Right hindlimb (tissue), 1 donor: ENCODE measurements around the gene ME1.
"Not testable (repeated sequence)": the region's sequence is repeated elsewhere in the genome, so short reads cannot be mapped to it uniquely, and the experiment has no call there.

Source experiments
- DNase-seq: peaks from one replicate; pipeline ENCODE4 v3.0.0-alpha.2; 2018

The ME1 gene

DNA sequence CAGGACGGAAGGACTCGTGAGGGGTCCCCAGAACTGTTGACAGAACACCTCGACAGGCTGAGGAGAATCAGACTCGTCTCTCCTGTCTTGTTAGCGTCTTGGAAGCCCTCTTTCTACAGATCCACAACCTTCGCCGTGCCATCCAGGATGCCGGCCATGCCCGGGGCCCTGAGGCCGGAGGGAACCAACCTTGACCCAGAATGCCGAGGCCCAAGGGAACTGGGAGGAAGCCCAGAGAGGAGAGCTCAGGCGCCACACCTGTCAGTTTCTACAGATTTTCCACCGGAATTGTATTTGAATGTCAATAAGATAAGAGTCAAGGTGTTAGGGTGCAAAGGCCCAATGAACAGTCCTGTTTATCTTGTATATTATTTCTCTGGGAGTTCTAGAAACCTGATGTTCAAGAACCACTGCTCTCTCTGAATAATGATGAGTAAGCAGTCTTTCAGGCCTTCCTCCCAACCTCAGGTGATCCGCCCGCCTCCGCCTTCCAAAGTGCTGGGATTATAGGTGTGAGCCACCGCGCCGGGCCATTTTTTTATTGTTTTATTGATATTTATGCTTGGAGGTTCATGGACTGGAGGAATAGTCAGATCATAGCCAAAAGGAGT, 799 bp upstream of the ME1 start:
- DNase-seq: no peak

DNA sequence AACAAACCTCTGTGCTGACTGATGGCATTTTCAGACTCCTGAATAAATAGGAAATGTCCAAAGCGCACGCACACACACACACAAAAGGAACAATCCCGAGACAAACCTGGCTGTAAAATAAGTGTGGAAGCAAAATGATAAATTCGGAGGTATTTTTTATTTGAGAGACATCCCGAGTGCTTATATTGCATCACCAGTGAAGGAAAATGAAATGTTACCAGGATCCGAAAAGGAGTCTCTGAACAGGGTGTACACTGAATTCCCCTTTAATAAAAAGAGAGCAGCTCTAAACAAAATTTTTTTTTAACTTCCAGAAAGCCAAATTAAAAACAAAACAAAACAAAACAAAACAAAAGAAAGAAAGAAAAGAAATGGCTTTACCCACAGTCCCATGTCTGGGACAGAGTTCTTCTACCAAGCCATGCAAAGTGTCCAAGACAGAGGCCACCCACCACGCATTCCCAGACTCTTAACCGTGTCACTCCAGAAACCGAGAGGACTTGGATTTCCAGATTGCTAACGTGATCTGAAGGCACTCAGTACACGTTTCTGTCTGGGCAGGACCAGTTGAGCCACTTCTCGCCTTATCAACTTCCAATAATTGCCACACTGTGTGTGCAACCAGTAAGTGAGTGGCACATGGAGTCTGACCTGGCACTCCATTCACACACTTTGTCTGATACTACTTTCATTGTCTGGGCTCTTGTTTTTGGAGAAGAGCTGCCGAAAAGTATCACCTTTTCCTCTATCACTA, 817 bp downstream of the ME1 start:
- DNase-seq: peak; percentile 30

DNA sequence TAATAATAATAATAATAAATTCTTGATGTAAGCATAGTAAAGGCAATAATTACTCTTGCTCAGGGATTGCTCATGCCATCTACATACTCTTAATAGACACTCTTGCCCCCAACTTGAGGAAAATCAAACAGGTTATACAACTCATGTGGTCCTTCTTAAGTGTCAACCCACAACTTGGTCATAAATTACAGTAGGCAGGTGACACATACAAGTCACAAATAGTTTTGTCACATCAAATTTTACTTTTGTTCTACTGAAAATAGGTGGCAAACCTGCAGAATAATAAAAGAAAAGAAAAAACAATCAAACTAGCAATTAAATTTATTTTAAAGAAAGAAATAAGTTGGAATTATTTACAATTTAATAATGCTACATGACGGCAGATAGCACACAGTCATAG, 1.6 kb downstream of the ME1 start:
- DNase-seq: no peak

DNA sequence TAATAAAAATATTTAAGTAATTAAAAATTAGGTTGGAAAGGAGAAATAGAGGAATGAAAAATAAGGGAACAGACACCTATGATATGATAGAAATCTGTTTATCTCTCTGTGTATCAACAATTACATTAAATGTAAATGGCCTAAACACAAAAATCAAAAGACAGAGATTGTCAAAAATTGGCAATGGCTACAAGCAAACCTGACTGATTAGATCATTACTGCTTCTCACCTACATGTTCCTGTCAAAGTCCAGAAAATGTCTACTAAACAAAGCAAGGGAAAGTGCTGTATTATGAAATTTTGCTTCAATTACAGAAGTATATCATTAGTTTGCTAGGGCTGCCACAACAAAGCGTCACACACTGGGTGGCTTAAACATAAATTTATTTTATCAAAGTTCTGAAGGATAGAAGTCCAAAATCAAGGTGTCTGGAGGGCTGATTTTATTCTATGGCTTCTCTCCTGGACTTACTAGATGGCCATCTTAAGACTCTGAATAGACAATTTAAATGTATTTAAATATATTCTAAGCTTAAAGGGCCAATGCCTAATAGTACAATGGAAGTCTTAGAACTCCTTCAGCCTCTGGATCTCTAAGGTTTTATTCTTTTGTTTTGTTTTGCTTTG, 6.3 kb downstream of the ME1 start:
- no peak for DNase-seq

DNA sequence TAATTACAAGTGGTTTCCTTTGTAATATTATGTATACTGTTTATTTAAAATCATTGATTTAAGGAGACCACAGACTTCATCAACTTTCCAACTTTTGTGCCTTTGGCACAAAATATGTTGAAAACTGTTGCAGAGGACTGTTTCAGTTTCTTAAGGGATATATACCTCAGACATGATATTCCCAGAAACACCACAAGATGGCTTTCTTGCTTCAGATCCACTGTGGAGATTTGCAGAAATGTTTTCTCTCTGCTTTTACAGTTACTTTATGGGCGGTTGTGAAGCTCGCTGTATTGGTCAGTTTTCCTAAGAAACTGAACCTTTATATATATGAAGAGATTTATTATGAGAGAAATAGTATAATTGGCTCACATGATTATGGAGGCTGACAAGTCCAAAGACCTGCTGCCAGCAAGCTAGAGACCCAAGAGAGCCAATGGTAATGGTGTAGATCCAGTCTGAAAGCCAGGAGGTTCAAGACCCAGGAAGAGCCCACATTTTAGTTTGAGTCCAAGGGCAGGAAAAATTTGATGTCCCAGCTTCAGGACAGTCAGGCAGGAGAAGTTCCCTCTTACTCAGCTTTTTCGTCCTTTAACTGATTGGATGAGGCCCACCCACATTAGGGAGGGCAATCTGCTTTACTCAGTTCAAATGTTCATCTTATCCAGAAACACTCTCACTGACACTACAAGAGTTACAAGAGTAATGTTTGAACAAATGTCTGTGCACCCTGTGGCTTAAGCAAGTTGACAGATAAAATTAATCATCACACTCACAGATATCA, 12.8 kb downstream of the ME1 start:
- peak; percentile 15 for DNase-seq

DNA sequence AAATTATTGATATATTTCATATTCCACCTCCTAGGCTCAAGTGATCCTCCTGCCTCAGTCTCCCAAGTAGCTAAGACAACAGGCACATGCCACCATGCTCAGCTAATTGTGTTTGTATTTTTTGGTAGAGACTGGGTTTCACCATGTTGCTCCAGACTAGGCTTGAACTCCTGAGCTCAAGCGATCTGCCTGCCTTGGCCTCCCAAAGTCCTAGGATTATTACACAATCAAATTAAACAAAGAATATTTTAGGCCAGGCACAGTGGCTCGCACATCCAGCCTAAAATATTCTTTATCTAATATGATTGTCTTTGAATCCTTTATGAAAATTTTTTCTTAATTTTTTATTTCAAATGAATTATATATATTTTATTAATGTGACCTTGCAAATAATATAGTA, 17.8 kb downstream of the ME1 start:
- no peak for DNase-seq

DNA sequence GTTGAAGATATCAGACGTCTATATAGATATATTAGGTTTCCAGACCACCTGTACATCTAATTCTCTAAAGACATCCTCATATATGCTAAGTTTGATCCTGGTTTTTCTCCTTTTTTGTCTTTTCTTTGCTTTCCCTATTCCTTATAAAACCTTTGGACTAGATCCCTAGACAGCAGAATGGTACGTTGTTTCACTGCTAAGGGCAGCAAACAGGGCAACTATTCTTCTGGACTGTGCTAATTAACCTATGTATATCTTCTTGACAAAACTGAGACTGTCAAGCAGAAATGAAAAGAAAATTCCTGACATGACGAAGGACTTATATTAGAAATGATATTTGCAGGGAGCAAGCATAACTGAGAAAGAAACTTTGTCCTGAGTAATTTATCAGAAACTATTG, 19.1 kb downstream of the ME1 start:
- DNase-seq: no peak

DNA sequence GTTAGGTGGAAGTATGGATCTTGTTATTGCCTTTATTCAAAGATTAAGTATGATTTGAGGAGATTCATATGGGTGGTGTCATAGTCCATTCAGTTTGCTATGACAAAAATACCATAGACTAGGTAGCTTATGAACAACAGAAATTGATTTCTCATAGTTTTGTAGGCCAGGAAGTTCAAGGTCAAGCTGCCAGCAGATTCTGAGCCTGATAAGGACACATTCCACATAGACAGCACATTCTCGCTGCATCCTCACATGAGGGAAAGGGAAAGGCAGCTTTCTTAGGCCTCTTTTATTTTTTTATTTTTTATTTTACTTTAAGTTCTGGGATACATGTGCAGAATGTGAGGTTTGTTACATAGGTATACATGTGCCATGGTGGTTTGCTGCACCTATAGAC, 27.7 kb downstream of the ME1 start:
- no peak for DNase-seq

DNA sequence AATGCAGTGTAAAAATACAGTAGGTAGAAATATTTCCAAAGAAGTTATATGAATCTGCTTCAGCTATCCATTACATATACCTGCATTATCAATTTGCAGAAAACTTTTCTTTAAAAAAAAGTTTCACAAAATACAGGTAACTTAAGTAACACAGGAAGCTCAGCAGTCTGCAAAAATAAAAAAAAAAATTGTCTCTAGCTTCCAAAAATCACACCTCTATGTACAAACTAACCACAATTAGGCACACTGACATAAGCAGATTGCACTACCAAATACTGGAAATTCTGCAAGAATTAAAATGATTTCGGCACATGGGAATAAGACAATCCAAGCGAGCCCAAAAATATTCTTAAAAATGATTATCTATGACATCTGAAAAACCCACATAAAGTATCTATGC, 41.2 kb downstream of the ME1 start:
- no peak for DNase-seq

DNA sequence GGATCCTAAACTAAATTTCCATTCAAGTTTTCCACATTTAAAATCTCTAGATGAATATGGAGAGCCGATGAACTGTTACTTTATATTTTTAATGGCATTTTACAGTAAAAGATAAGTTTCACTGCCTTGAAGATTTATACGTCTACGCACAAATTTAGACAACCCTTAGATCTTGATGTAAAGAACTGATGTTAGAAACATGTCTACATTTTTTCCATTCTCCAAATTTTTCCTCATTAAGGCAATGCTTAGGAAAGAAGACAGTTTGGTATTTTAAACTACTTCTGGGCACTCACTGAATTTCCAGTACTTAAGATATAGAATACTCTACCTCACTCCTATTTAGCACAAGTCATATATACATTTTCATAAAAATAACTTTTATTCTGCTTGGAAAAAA, 45.4 kb downstream of the ME1 start:
- DNase-seq: no peak

DNA sequence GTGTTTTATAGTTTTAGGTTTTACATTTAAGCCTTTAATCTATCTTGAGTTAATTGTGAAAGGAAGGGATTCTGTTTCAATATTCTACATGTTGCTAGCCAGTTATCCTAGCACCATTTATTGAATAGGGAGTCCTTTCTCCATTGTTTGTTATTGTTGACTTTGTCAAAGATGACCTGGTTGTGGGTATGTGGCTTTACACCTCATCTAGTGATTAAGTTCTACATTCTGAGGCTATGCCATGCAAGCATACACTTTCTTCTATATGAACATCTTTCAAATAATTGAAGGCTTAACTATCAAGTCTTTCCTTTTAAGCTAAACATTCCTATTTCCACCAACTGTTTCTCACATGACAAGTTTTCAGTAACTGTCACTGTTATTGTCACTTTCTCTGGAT, 46.1 kb downstream of the ME1 start:
- no peak for DNase-seq

DNA sequence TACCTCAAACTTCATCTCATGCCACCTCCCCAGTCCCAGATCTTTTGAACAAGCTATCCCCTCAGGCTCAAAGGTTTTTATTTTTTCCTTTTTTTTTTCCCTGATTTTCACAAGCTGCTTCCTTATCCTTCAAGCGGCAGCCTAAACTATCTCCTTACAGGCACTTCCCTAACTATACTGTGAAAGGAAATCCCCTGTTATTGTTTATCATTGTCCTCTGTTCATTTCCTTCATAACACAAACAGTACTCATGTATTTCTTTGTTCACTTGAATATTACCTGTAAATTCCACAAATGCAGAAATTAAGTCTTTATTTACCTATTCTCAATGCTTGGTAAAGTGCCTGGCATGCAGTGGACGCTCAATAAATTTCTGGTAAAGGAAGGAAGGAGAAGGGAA, 48.9 kb downstream of the ME1 start:
- DNase-seq: no peak

DNA sequence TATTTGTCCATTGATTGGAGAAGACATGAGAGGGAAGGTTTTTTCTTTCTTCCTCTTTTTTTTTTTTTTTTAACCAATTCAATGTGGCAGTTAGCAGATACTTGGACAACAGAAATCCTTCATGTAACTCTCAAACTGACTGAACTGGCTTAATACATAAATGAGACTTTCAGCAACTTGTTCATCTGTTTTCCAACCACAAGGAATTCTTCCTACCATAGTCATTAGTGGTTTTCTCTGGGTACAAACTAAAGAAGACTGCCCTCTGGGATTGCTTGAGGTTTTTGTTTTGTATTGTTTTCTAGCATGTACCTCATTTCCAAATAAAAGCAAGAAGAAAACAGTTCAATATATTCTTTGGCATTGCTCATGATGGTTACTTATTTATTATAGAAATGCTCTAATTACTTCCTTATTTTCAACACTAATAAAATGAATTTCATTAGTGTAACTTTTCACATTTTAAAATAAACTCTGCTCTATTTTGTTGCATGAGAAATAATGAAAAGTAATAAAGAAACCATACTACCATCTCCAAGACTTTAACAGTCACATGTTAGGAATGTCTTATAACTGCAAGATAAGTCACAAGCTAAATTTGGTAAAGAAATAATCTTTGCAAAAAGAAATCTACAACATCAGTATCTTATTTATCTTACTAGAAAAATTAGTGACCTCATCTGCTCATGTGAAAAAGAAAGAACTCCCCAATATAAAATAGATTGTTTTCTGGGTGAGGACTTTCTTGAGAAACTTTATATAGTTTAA, 52.0 kb downstream of the ME1 start:
- DNase-seq: no peak

DNA sequence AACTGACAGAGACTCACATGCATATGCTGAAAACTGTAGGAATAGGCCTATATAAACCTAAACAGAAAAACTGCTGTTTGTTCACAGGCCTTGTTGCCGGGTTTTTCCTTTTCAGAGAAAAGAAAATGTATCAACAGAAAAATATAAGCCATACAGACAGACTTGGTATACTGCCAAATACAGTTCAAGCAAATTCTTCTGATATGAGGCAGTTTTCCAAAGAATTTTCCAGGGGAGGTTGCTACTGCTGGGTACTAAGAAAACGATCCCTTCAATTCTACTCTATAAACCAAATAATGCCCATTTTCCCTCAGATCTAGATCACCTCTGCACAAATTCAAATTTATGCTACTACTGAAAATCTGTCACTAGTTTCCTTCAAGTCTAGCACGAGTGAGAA, 59.4 kb downstream of the ME1 start:
- no peak for DNase-seq

DNA sequence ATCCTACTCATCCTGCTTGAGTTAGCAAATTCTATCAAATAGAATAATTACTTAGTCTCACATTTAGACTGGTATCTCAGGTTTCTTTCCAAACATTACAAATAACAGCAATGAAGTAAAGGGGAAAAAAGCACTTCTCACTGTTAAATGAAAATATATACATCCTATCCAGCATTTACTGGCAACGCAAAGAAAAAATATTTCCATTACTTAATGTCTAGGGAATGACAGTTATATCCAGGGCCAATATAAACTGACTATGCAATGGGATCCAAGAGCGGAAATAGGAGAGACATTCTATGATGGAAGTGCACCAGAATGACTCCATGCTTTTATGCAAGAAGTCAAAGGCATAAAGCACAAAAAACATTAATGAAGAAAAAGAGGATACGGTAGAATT, 60.3 kb downstream of the ME1 start:
- DNase-seq: no peak

DNA sequence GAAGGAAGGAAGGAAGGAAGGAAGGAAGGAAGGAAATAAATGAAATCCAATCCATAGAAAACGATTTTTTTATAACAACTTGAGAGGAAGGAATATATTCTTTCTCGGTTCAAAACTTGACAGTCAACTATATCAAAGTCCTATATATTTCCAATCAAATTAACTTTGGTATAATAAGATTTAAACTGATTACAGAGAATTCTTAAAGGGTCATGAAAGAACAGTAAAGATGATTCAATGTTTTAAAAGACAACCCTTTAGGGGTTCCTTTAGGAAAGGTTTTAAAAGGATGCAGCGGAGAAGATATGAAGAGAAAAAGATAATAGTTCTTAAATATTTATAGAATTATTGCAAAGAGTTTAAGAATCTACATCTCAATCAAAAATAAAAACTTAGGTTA, 61.2 kb downstream of the ME1 start:
- DNase-seq: no peak

DNA sequence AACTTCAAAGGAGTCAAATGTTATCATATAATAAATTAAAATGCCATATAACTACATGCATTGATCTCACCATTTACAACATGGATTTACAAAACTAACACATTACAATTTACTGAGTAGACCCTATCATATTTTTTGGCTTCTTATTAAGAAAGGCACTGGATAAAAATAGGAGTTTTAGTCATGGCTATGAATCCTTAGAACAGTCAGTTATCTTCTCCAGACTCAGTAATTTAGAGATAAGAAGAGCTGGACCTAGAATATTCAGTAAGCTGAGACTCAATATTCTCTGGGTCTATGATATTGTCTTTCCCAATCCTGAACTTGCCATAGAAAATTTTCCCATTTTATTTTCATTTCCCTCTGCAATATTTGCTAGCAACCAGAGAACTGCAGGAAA, 62.3 kb downstream of the ME1 start:
- no peak for DNase-seq

DNA sequence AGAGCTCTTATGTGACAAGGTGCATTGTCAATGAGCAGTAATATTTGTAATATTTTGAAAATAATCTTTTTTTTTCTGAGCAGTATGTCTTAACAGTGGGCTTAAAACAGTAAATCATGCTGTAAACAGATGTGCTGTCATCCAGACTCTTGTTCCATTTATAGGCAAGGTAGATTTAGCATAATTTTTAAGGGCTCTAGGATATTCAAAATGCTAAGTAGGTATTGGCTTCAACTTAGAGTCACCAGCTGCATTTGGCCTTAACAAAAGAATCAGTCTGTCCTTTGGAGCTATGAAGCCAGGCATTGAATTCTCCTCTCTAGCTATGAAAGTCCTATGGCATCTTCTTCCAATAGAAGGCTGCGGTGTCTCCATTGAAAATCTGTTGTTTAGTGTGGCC, 63.7 kb downstream of the ME1 start:
- DNase-seq: no peak

DNA sequence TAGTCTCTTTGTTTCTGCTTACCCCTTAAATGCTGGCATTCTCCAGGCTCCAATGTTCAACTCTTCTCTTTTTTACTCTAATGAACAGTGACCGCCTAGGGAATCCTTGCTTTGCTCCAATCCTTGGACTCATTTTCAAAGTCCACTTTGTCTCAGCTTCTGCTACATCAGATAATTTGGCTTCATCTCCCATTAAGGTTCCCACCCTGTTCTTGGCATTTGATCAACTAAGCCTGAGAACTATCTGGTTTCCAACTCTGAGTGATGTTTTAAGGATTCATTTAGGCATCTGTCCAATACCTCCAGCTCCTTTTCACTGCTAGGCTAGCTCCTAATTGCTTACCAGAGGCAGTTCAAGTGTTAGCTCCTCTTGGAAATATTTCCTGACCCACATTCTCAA, 64.9 kb downstream of the ME1 start:
- peak; percentile 39 for DNase-seq

DNA sequence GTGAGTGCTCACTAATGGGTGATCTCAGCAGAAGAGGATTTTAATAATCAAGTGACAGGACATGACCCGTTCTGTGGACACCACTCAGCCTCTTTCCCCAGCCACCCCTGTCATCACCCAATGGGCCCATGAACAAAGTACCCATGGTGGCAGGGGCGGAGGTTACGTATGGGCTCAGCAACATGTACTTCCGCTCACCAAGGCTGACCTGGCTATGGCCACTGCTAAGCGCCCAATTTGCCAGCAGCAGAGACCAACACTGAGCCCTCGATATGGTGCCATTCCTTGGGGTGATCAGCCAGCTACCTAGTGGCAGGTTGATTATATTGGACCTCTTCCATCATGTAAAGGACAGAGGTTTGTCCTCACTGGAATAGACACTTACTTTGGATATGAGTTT, 68.5 kb downstream of the ME1 start:
- not testable (repeated sequence) for DNase-seq

DNA sequence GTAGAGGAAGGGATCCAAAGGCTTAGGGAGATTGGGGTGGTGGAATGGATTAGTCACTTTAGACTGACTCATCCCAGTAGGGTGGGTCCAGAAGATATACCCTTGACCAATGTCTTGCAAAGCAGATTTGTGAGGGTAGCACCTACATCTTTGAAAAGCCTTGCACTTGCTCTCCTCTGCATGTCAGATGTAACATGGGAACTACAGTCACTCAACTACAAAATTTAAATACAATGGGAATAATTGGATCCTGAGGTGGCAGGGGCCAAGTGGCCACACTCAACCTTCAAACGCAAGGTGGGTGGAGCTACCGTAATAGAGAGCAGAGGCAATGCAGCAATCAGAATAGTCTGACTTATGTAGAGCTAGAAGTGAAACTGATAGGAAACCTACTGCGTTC, 71.2 kb downstream of the ME1 start:
- no peak for DNase-seq

DNA sequence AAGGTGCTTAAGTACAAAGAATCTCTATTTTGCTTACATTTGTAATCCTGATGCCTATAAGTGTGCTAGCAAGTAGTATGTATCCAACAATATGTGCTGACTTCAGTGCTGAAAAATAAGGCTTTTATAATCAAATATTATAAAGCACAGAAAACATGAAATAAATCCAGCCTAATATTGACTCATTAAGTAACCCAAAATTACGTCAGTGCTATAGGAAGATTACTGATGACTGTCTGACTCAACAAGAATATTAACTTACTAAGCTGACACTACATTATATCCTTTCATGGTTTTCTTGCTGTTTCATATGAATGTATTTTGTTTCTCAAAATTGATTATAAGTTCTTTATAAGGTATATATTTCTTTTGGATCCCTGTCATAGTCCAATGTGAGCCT, 76.1 kb downstream of the ME1 start:
- DNase-seq: no peak
